Testis (tissue), 2 donors: ENCODE data around the gene CHRM4.

Experiments used
- POLR2A ChIP-seq: fragments of 450-650 bp; IDR thresholded peaks from one replicate; pipeline ENCODE4 v1.6.1; 2017; ENCODE audit warnings: antibody characterized with exemption, mild to moderate bottlenecking, moderate library complexity
- TF ChIP-seq, protein P1 (sequence below), 3 experiments: fragments of 450-650 bp in 2 of 3; fragments of 200-600 bp in 1 of 3; sonication (generic) in 1 of 3; IDR thresholded peaks; one replicate each; pipeline ENCODE4 v1.5.1; 2016 to 2019; ENCODE audit warnings: antibody characterized with exemption in 3 of 3, mild to moderate bottlenecking in 2 of 3, moderate library complexity in 1 of 3

DNA sequence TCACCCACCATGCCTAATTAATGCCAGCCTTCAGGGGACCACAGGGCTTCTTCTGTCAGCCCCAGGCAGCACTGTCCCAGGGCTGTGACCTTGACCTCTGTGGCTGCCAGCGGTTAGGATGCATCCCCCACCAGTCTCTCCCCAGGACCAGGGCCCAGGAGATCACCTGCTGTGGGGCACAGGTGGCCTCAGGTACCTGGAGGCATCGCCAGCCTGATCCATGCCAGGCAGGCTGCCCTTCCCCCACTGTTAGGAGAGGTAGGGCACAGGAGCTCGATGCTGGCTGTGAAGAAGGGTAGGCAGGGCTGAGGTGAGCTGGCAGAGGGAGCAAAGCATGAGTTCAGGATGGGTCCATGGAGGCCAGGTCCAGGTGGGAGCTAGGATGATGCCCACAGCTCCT, 26.8 kb downstream of the CHRM4 start:
- TF ChIP-seq, protein P1, sequence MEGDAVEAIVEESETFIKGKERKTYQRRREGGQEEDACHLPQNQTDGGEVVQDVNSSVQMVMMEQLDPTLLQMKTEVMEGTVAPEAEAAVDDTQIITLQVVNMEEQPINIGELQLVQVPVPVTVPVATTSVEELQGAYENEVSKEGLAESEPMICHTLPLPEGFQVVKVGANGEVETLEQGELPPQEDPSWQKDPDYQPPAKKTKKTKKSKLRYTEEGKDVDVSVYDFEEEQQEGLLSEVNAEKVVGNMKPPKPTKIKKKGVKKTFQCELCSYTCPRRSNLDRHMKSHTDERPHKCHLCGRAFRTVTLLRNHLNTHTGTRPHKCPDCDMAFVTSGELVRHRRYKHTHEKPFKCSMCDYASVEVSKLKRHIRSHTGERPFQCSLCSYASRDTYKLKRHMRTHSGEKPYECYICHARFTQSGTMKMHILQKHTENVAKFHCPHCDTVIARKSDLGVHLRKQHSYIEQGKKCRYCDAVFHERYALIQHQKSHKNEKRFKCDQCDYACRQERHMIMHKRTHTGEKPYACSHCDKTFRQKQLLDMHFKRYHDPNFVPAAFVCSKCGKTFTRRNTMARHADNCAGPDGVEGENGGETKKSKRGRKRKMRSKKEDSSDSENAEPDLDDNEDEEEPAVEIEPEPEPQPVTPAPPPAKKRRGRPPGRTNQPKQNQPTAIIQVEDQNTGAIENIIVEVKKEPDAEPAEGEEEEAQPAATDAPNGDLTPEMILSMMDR (IDR thresholded peaks at IDR 0.05): no peak
- TF ChIP-seq POLR2A: no peak
